ENCODE results near the gene CACNB2.

- TF ChIP-seq CTCF (IDR thresholded peaks at IDR 0.05) (no peak), MXI1 (IDR thresholded peaks at IDR 0.05; ENCODE audit: low read depth, low read length) (no peak), JUND (IDR thresholded peaks at IDR 0.05) (no peak), EZH2phosphoT487 (IDR thresholded peaks at IDR 0.05; ENCODE audit: borderline replicate concordance, low read depth) (no peak), POLR2AphosphoS5 (IDR thresholded peaks at IDR 0.05; ENCODE audit: low read depth, low read length) (no peak), RFX5 (IDR thresholded peaks at IDR 0.05; ENCODE audit: low read length) (no peak), USF1 (IDR thresholded peaks at IDR 0.05; ENCODE audit: borderline replicate concordance, low read depth) (no peak), MAX (IDR thresholded peaks at IDR 0.05; ENCODE audit: low read depth) (no peak)
Observed at GRCh38 chr10:18142151-18142550, 1.9 kb downstream of the CACNB2 start.
